Neutrophil (primary cell): ENCODE data around the gene IDS.

Experiments used
- H3K27ac ChIP-seq: fragments of 200-600 bp; sonication (generic); 2 replicates; pipeline ENCODE4 v1.5.1; 2016; ENCODE audit warnings: mild to moderate bottlenecking, moderate library complexity
- H3K27me3 ChIP-seq: fragments of 200-600 bp; sonication (generic); 2 replicates; pipeline ENCODE4 v1.6.0; 2016; ENCODE audit warnings: mild to moderate bottlenecking
- H3K36me3 ChIP-seq: fragments of 200-600 bp; sonication (generic); 2 replicates; pipeline ENCODE4 v1.5.1; 2017
- H3K4me1 ChIP-seq, 2 experiments: fragments of 200-600 bp in 1 of 2; sonication (generic) in 1 of 2; 1 replicate in 1 of 2; 2 replicates in 1 of 2; pipeline versions ENCODE4 v1.5.1 to v1.6.1; 2013 to 2016; ENCODE audit warnings: low read depth in 1 of 2, low read length in 1 of 2, mild to moderate bottlenecking in 1 of 2, moderate library complexity in 1 of 2; ENCODE audit not compliant: control insufficient read depth in 1 of 2, insufficient read depth in 1 of 2
- H3K4me3 ChIP-seq, 2 experiments: fragments of 200-600 bp in 1 of 2; sonication (generic) in 1 of 2; 1 replicate in 1 of 2; 2 replicates in 1 of 2; pipeline ENCODE4 v1.5.1; 2013 to 2016; ENCODE audit warnings: low read depth in 1 of 2, low read length in 1 of 2, mild to moderate bottlenecking in 1 of 2, moderate library complexity in 1 of 2
- H3K9me3 ChIP-seq: fragments of 200-600 bp; sonication (generic); 2 replicates; pipeline ENCODE4 v1.5.1; 2016
- CTCF ChIP-seq: fragments of 200-600 bp; sonication (generic); IDR thresholded peaks from 2 replicates; pipeline ENCODE4 v1.5.1; 2016; ENCODE audit warnings: antibody characterized with exemption

IDS gene

GRCh38 chrX:149498767-149499166 is 6.3 kb downstream of the IDS start:
- no peaks in the 10 kb centered on the region for H3K9me3 ChIP-seq
- no peak overlapping the region for H3K4me3 ChIP-seq
- H3K4me1 ChIP-seq, result peaks cover 11 to 12% of the 10 kb centered on the region in 2 experiments
- no peaks in the 10 kb centered on the region for H3K27me3 ChIP-seq
- H3K36me3 ChIP-seq, result peaks cover 93% of the 10 kb centered on the region
- no peak overlapping the region for H3K27ac ChIP-seq
- no peak for TF ChIP-seq CTCF

GRCh38 chrX:149497626-149498025 is 7.5 kb downstream of the IDS start:
- no peak overlapping the region for H3K4me3 ChIP-seq
- peaks cover 100% of the 10 kb centered on the region for H3K36me3 ChIP-seq
- TF ChIP-seq CTCF, result no peak
- H3K27ac ChIP-seq, result no peak overlapping the region
- H3K27me3 ChIP-seq, result no peaks in the 10 kb centered on the region
- H3K4me1 ChIP-seq, result peaks cover 5 to 8% of the 10 kb centered on the region in 2 experiments
- H3K9me3 ChIP-seq, result no peaks in the 10 kb centered on the region

- Histone ChIP-seq H3K9me3 (no peaks in the 10 kb centered on the region), H3K27me3 (no peaks in the 10 kb centered on the region), H3K4me1 (peaks cover 0 to 2% of the 10 kb centered on the region in 2 experiments), H3K36me3 (peaks cover 100% of the 10 kb centered on the region), H3K4me3 (no peak overlapping the region), H3K27ac (no peak overlapping the region)
- TF ChIP-seq CTCF, result no peak
Measured at GRCh38 chrX:149497054-149497453, 8.1 kb downstream of the IDS start.

GRCh38 chrX:149495573-149496071 is 9.5 kb downstream of the IDS start:
- Histone ChIP-seq H3K27ac (no peak overlapping the region), H3K4me1 (no peaks in the 10 kb centered on the region), H3K9me3 (no peaks in the 10 kb centered on the region), H3K36me3 (peaks cover 100% of the 10 kb centered on the region), H3K27me3 (no peaks in the 10 kb centered on the region), H3K4me3 (no peak overlapping the region)
- no peak for TF ChIP-seq CTCF

GRCh38 chrX:149494844-149495565 is 10.1 kb downstream of the IDS start:
- peaks cover 100% of the 10 kb centered on the region for H3K36me3 ChIP-seq
- no peak overlapping the region for H3K27ac ChIP-seq
- H3K4me3 ChIP-seq, result no peak overlapping the region
- H3K9me3 ChIP-seq, result no peaks in the 10 kb centered on the region
- no peaks in the 10 kb centered on the region for H3K4me1 ChIP-seq
- no peak for TF ChIP-seq CTCF
- no peaks in the 10 kb centered on the region for H3K27me3 ChIP-seq
